Amniotic stem cell (primary cell): ENCODE data around the gene RGS7.

ENCODE experiments used
- DNase-seq: peaks from one replicate; lab custom pipeline; 2025; lab: John Stamatoyannopoulos, UW

Gene RGS7

GRCh38 chr1:241079459-241079858 is 277.5 kb downstream of the RGS7 start:
- no peak for DNase-seq

- DNase-seq = no peak
Observed at GRCh38 chr1:241079047-241079446, 278.0 kb downstream of the RGS7 start.

- no peak for DNase-seq
Observed at GRCh38 chr1:241077386-241078147, 279.4 kb downstream of the RGS7 start.

- no peak for DNase-seq
Observed at GRCh38 chr1:241074507-241074906, 282.5 kb downstream of the RGS7 start.

GRCh38 chr1:241068359-241068758 is 288.6 kb downstream of the RGS7 start:
- no peak for DNase-seq

- no peak for DNase-seq
Observed at GRCh38 chr1:241063276-241063675, 293.7 kb downstream of the RGS7 start.

GRCh38 chr1:241061062-241061461 is 295.9 kb downstream of the RGS7 start:
- no peak for DNase-seq

GRCh38 chr1:241048622-241049021 is 308.4 kb downstream of the RGS7 start:
- no peak for DNase-seq

GRCh38 chr1:241045659-241046058 is 311.3 kb downstream of the RGS7 start:
- DNase-seq = no peak

- no peak for DNase-seq
Observed at GRCh38 chr1:241034203-241034936, 322.6 kb downstream of the RGS7 start.

- no peak for DNase-seq
Observed at GRCh38 chr1:241024834-241025233, 332.2 kb downstream of the RGS7 start.

GRCh38 chr1:241022366-241022765 is 334.6 kb downstream of the RGS7 start:
- DNase-seq = no peak

- DNase-seq = no peak
Observed at GRCh38 chr1:241020851-241021697, 335.9 kb downstream of the RGS7 start.

- no peak for DNase-seq
Observed at GRCh38 chr1:241012708-241013340, 344.2 kb downstream of the RGS7 start.

- DNase-seq = no peak
Observed at GRCh38 chr1:241007668-241008067, 349.3 kb downstream of the RGS7 start.

GRCh38 chr1:240999826-241000225 is 357.2 kb downstream of the RGS7 start:
- DNase-seq = no peak

GRCh38 chr1:240998441-240999015 is 358.5 kb downstream of the RGS7 start:
- no peak for DNase-seq

- DNase-seq = no peak
Observed at GRCh38 chr1:240998024-240998423, 359.0 kb downstream of the RGS7 start.

- no peak for DNase-seq
Observed at GRCh38 chr1:240993004-240993403, 364.0 kb downstream of the RGS7 start.

- DNase-seq = no peak
Observed at GRCh38 chr1:240991230-240991629, 365.8 kb downstream of the RGS7 start.

GRCh38 chr1:240987928-240988327 is 369.1 kb downstream of the RGS7 start:
- no peak for DNase-seq

GRCh38 chr1:240985081-240985480 is 371.9 kb downstream of the RGS7 start:
- DNase-seq = no peak
